GM21381 (cell line): ENCODE results near the gene STK32B.
A peak's percentile ranks its signal among the peaks of the same experiment; 100 is the strongest.

Source experiments
- ATAC-seq: cut with Tn5 transposase; IDR thresholded peaks from one replicate; pipeline ENCODE4 v1.9.1; 2021; ENCODE audit warnings: mild to moderate bottlenecking, moderate library complexity; ENCODE audit not compliant: unreplicated experiment

STK32B gene

GRCh38 chr4:5029447-5029846, 21.8 kb upstream of the STK32B start:
- ATAC-seq: no peak

- no peak for ATAC-seq
Measured at GRCh38 chr4:5030221-5030620, 21.1 kb upstream of the STK32B start.

GRCh38 chr4:5030927-5031326, 20.4 kb upstream of the STK32B start:
- no peak for ATAC-seq

GRCh38 chr4:5032813-5033212, 18.5 kb upstream of the STK32B start:
- ATAC-seq: no peak

- ATAC-seq: peak; percentile 48
Measured at GRCh38 chr4:5033281-5033841, 17.9 kb upstream of the STK32B start.

GRCh38 chr4:5034206-5034605, 17.1 kb upstream of the STK32B start:
- no peak for ATAC-seq

- ATAC-seq: no peak
Measured at GRCh38 chr4:5036239-5036638, 15.0 kb upstream of the STK32B start.

- no peak for ATAC-seq
Measured at GRCh38 chr4:5037553-5038551, 13.4 kb upstream of the STK32B start.

GRCh38 chr4:5039800-5040199, 11.5 kb upstream of the STK32B start:
- ATAC-seq: no peak

- ATAC-seq: no peak
Measured at GRCh38 chr4:5040856-5041620, 10.2 kb upstream of the STK32B start.

GRCh38 chr4:5041699-5042098, 9.6 kb upstream of the STK32B start:
- ATAC-seq: no peak

GRCh38 chr4:5043579-5043978, 7.7 kb upstream of the STK32B start:
- ATAC-seq: no peak

- no peak for ATAC-seq
Measured at GRCh38 chr4:5044341-5044740, 6.9 kb upstream of the STK32B start.

GRCh38 chr4:5045097-5045496, 6.2 kb upstream of the STK32B start:
- ATAC-seq: no peak

- ATAC-seq: no peak
Measured at GRCh38 chr4:5048721-5049120, 2.6 kb upstream of the STK32B start.

- ATAC-seq: peak; percentile 66
Measured at GRCh38 chr4:5050520-5051277, 581 bp upstream of the STK32B start.

GRCh38 chr4:5052204-5052702, 973 bp downstream of the STK32B start:
- ATAC-seq: no peak

GRCh38 chr4:5052726-5053425, 1.6 kb downstream of the STK32B start:
- ATAC-seq: no peak

GRCh38 chr4:5054532-5054931, 3.3 kb downstream of the STK32B start:
- no peak for ATAC-seq

- no peak for ATAC-seq
Measured at GRCh38 chr4:5055411-5055810, 4.1 kb downstream of the STK32B start.
